Measurements from ENCODE around the gene PEDS1. TPM values are rescaled to one million over a fixed set of nuclear protein-coding genes. Genes with fewer than 3 reads are reported as not detected.
A peak's percentile ranks its signal among the peaks of the same experiment; 100 is the strongest.

The PEDS1 gene
- total and polyA plus RNA-seq, 2 of the 13 experiments (the other 11 are each of a cell fraction or from before 2014, with no cell fraction given): 30.5 to 93.9 TPM

DNA sequence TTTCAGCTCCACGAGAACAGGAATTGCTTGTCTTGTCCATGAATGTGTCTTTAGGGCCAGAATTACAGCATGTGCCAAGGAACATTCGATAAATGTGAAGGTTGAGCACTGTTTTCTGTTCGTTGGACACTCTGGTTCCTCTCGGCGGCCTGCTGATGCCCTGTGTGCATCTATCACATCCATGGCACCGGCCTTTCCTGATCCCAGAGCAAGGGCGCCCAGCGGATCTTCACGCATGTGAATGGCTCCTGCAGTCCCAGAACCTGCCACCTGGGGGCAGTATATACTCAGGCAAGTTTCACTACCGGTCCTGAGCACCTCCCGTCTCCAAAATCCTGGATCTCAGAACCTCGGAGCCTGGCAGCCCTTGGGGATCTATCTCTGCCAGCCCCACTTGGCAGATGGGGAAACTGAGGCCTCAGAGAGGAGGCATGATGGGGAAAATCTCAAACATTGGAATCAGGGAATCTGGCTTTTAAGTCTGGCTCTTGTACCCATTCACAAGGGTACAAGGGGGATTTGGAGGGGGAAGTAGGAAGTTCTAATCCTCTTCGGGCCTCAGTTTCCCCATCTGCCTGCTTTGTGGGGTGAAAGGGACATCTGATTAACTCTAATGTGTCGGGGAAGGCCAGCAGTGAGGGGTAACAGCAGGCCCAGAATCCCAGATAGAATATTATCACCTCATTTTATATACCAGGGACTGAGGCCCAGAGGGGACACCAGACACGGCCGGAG, 32.8 kb upstream of the PEDS1 start (continued):
- no peak for TF ChIP-seq MATR3 (CRISPR knock-in tag; IDR thresholded peaks at IDR 0.05)
- no peak for TF ChIP-seq ZBTB3 (CRISPR knock-in tag; IDR thresholded peaks at IDR 0.05; ENCODE audit: borderline replicate concordance, low read depth)
- peak; percentile 93 for TF ChIP-seq ZNF232 (CRISPR knock-in tag; IDR thresholded peaks at IDR 0.05; ENCODE audit: borderline replicate concordance)
- TF ChIP-seq TBX3 (IDR thresholded peaks at IDR 0.05; ENCODE audit: borderline replicate concordance): no peak
- no peak for TF ChIP-seq ZNF709 (CRISPR knock-in tag; IDR thresholded peaks at IDR 0.05)
- TF ChIP-seq ZNF674 (CRISPR knock-in tag; IDR thresholded peaks at IDR 0.05; ENCODE audit: low read depth): no peak
- TF ChIP-seq, protein P1, sequence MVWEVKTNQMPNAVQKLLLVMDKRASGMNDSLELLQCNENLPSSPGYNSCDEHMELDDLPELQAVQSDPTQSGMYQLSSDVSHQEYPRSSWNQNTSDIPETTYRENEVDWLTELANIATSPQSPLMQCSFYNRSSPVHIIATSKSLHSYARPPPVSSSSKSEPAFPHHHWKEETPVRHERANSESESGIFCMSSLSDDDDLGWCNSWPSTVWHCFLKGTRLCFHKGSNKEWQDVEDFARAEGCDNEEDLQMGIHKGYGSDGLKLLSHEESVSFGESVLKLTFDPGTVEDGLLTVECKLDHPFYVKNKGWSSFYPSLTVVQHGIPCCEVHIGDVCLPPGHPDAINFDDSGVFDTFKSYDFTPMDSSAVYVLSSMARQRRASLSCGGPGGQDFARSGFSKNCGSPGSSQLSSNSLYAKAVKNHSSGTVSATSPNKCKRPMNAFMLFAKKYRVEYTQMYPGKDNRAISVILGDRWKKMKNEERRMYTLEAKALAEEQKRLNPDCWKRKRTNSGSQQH (CRISPR knock-in tag; IDR thresholded peaks at IDR 0.05; ENCODE audit: low read depth): peak; percentile 33; the same call in 1 of the 2 replicates
- no peak for TF ChIP-seq NBN (conservative IDR thresholded peaks at IDR 0.05)
- peak; percentile 84 for TF ChIP-seq ZMYM3 (CRISPR knock-in tag; IDR thresholded peaks at IDR 0.05)
- peak; percentile 92 for TF ChIP-seq ZFP90 (CRISPR knock-in tag; IDR thresholded peaks at IDR 0.05; ENCODE audit: borderline replicate concordance)
- TF ChIP-seq ZSCAN9 (CRISPR knock-in tag; IDR thresholded peaks at IDR 0.05; ENCODE audit: borderline replicate concordance): peak; percentile 47
- no peak for TF ChIP-seq ZSCAN5A (CRISPR knock-in tag; IDR thresholded peaks at IDR 0.05; ENCODE audit: borderline replicate concordance)
- no peak; the same call in 1 of the 2 replicates for TF ChIP-seq WIZ (CRISPR knock-in tag; IDR thresholded peaks at IDR 0.05)
- no peak for TF ChIP-seq SKI (IDR thresholded peaks at IDR 0.05; ENCODE audit: partially characterized antibody)
- no peak for TF ChIP-seq ARID2 (CRISPR knock-in tag; IDR thresholded peaks at IDR 0.05; ENCODE audit: borderline replicate concordance)
- peak; percentile 70; the same call in 1 of the 2 replicates for TF ChIP-seq RXRA (CRISPR knock-in tag; IDR thresholded peaks at IDR 0.05)
- no peak for TF ChIP-seq ZFP62 (CRISPR knock-in tag; IDR thresholded peaks at IDR 0.05)
- peak; percentile 72; the same call in 1 of the 2 replicates for TF ChIP-seq HOXA5 (CRISPR knock-in tag; IDR thresholded peaks at IDR 0.05)
- no peak for TF ChIP-seq ETV5 (CRISPR knock-in tag; IDR thresholded peaks at IDR 0.05; ENCODE audit: borderline replicate concordance)
- TF ChIP-seq SNRNP70 (IDR thresholded peaks at IDR 0.05; ENCODE audit: low read depth, low read length): no peak
- no peak for TF ChIP-seq PAXIP1 (CRISPR knock-in tag; conservative IDR thresholded peaks at IDR 0.05)
- TF ChIP-seq GATAD1 (CRISPR knock-in tag; IDR thresholded peaks at IDR 0.05): peak; percentile 38; the same call in 1 of the 2 replicates
- no peak for TF ChIP-seq ZNF329 (CRISPR knock-in tag; IDR thresholded peaks at IDR 0.05; ENCODE audit: low read depth)
- TF ChIP-seq GATA4 (IDR thresholded peaks at IDR 0.05; ENCODE audit: borderline replicate concordance, low read depth): no peak
- 0 out of 2 replicates have a peak, but pooled peaks have one; percentile 39 for TF ChIP-seq SIX4 (CRISPR knock-in tag; IDR thresholded peaks at IDR 0.05)
- TF ChIP-seq ZNF577 (CRISPR knock-in tag; IDR thresholded peaks at IDR 0.05; ENCODE audit: borderline replicate concordance, low read depth): no peak

Data from HepG2 (cell line).